GM21825 (cell line): ENCODE results near the gene ZEB2.

Experiments used
- ATAC-seq: cut with Tn5 transposase; IDR thresholded peaks from one replicate; pipeline ENCODE4 v1.9.1; 2021; ENCODE audit warnings: mild to moderate bottlenecking, moderate library complexity; ENCODE audit not compliant: unreplicated experiment

Gene ZEB2

GRCh38 chr2:144513388-144514101 lies 6.4 kb downstream of the ZEB2 start:
- no peak for ATAC-seq

- ATAC-seq: no peak
These were observed 7.0 kb downstream of the ZEB2 start for GRCh38 chr2:144512891-144513351.

- no peak for ATAC-seq
These were observed 7.4 kb downstream of the ZEB2 start for GRCh38 chr2:144512470-144512869.

GRCh38 chr2:144511937-144512336 lies 8.0 kb downstream of the ZEB2 start:
- no peak for ATAC-seq

- no peak for ATAC-seq
These were observed 8.6 kb downstream of the ZEB2 start for GRCh38 chr2:144511226-144511810.

- ATAC-seq: peak; percentile 56
These were observed 9.5 kb downstream of the ZEB2 start for GRCh38 chr2:144510294-144510991.

GRCh38 chr2:144509879-144510221 lies 10.1 kb downstream of the ZEB2 start:
- ATAC-seq: no peak

- ATAC-seq: no peak
These were observed 10.7 kb downstream of the ZEB2 start for GRCh38 chr2:144509001-144509878.

GRCh38 chr2:144508172-144508851 lies 11.6 kb downstream of the ZEB2 start:
- no peak for ATAC-seq

- ATAC-seq: no peak
These were observed 12.3 kb downstream of the ZEB2 start for GRCh38 chr2:144507441-144508171.

- no peak for ATAC-seq
These were observed 14.6 kb downstream of the ZEB2 start for GRCh38 chr2:144505245-144505831.

- no peak for ATAC-seq
These were observed 15.7 kb downstream of the ZEB2 start for GRCh38 chr2:144504218-144504641.

GRCh38 chr2:144503242-144503641 lies 16.7 kb downstream of the ZEB2 start:
- ATAC-seq: no peak

- ATAC-seq: no peak
These were observed 17.6 kb downstream of the ZEB2 start for GRCh38 chr2:144502369-144502768.

- no peak for ATAC-seq
These were observed 18.3 kb downstream of the ZEB2 start for GRCh38 chr2:144501627-144502026.

GRCh38 chr2:144501118-144501517 lies 18.8 kb downstream of the ZEB2 start:
- no peak for ATAC-seq

GRCh38 chr2:144500563-144500962 lies 19.4 kb downstream of the ZEB2 start:
- ATAC-seq: no peak

GRCh38 chr2:144498277-144498676 lies 21.6 kb downstream of the ZEB2 start:
- no peak for ATAC-seq

GRCh38 chr2:144496977-144497598 lies 22.8 kb downstream of the ZEB2 start:
- ATAC-seq: no peak
